Muscle layer of duodenum (tissue), 2 donors: ENCODE results near the gene WT1.

ENCODE experiments used
- H3K27ac ChIP-seq: one replicate; pipeline ENCODE4 v1.7.0; 2013; ENCODE audit warnings: mild to moderate bottlenecking, low read length
- H3K27me3 ChIP-seq: one replicate; pipeline ENCODE4 v1.7.0; 2013; ENCODE audit warnings: low read depth, mild to moderate bottlenecking, control low read depth, low read length
- H3K36me3 ChIP-seq, 2 donors: one replicate each; pipeline ENCODE4 v1.7.0; 2013; ENCODE audit warnings: low read length in 2 of 2, control low read depth in 1 of 2, mild to moderate bottlenecking in 1 of 2; ENCODE audit not compliant: insufficient read depth in 2 of 2, control insufficient read depth in 1 of 2
- H3K4me1 ChIP-seq, 2 donors: one replicate each; pipeline ENCODE4 v1.7.0; 2013; ENCODE audit warnings: low read length in 2 of 2, mild to moderate bottlenecking in 2 of 2, control low read depth in 1 of 2, moderate library complexity in 1 of 2; ENCODE audit not compliant: insufficient read depth in 2 of 2, control insufficient read depth in 1 of 2
- H3K4me3 ChIP-seq, 2 donors: one replicate each; pipeline ENCODE4 v1.7.0; 2013; ENCODE audit warnings: low read length in 2 of 2, low read depth in 1 of 2, mild to moderate bottlenecking in 1 of 2
- H3K9me3 ChIP-seq, 2 donors: one replicate each; pipeline ENCODE4 v1.7.0; 2013; ENCODE audit warnings: low read length in 2 of 2, control low read depth in 1 of 2, mild to moderate bottlenecking in 1 of 2; ENCODE audit not compliant: control insufficient read depth in 1 of 2
- donor health status: healthy.

The WT1 gene

GRCh38 chr11:32344946-32345345 is 90.4 kb downstream of the WT1 start:
- no peak overlapping the region for H3K4me3 ChIP-seq
- H3K4me1 ChIP-seq: peaks cover 0 to 10% of the 10 kb centered on the region in 2 donors
- H3K27ac ChIP-seq: no peak overlapping the region
- no peaks in the 10 kb centered on the region for H3K27me3 ChIP-seq
- no peaks in the 10 kb centered on the region for H3K9me3 ChIP-seq
- no peaks in the 10 kb centered on the region for H3K36me3 ChIP-seq

GRCh38 chr11:32343325-32344008 is 91.9 kb downstream of the WT1 start:
- H3K9me3 ChIP-seq: no peaks in the 10 kb centered on the region
- H3K36me3 ChIP-seq: no peaks in the 10 kb centered on the region
- H3K27ac ChIP-seq: no peak overlapping the region

GRCh38 chr11:32341620-32342613 is 93.4 kb downstream of the WT1 start:
- no peak overlapping the region for H3K27ac ChIP-seq
- no peaks in the 10 kb centered on the region for H3K9me3 ChIP-seq
- H3K27me3 ChIP-seq: no peaks in the 10 kb centered on the region
- H3K4me1 ChIP-seq: no peaks in the 10 kb centered on the region
- no peak overlapping the region for H3K4me3 ChIP-seq
- H3K36me3 ChIP-seq: no peaks in the 10 kb centered on the region

More at GRCh38 chr11:32343325-32344008, 91.9 kb downstream of the WT1 start:
- peaks cover 0 to 7% of the 10 kb centered on the region in 2 donors for H3K4me1 ChIP-seq
- H3K4me3 ChIP-seq: no peak overlapping the region
- H3K27me3 ChIP-seq: no peaks in the 10 kb centered on the region

GRCh38 chr11:32340181-32340580 is 95.2 kb downstream of the WT1 start:
- H3K27ac ChIP-seq: no peak overlapping the region
- H3K9me3 ChIP-seq: no peaks in the 10 kb centered on the region
- H3K36me3 ChIP-seq: no peaks in the 10 kb centered on the region
- H3K4me3 ChIP-seq: no peak overlapping the region
- H3K4me1 ChIP-seq: no peaks in the 10 kb centered on the region
- no peaks in the 10 kb centered on the region for H3K27me3 ChIP-seq
